SK-N-MC (cell line): Measurements from ENCODE around the gene MINK1.
"Not testable (repeated sequence)": the region's sequence is repeated elsewhere in the genome, so short reads cannot be mapped to it uniquely, and the experiment has no call there.

Experiments
- DNase-seq: peaks from one replicate; pipeline ENCODE4 v3.0.0-alpha.2; 2011; ENCODE audit warnings: low read depth, low spot score
- H3K27ac ChIP-seq: fragments of 200-600 bp; sonication (generic); 2 replicates; pipeline ENCODE4 v1.5.1; 2016; ENCODE audit warnings: mixed run types
- H3K36me3 ChIP-seq: fragments of 200-600 bp; sonication (generic); 2 replicates; pipeline ENCODE4 v1.6.1; 2017; ENCODE audit warnings: antibody characterized with exemption, low read length, mixed read lengths; ENCODE audit not compliant: insufficient read depth
- H3K4me3 ChIP-seq: fragments of 200-600 bp; sonication (generic); 2 replicates; pipeline ENCODE4 v1.5.1; 2016
- H3K9ac ChIP-seq: fragments of 200-600 bp; sonication (generic); 2 replicates; pipeline ENCODE4 v1.8.0; 2017; ENCODE audit warnings: mixed run types, mixed read lengths; ENCODE audit not compliant: insufficient read length
- H3K9me3 ChIP-seq: fragments of 200-600 bp; sonication (generic); 2 replicates; pipeline ENCODE4 v1.6.1; 2017; ENCODE audit warnings: low read depth, mild to moderate bottlenecking, antibody characterized with exemption, low read length, moderate library complexity, mixed read lengths
- EZH2 ChIP-seq: fragments of 200-600 bp; sonication (generic); IDR thresholded peaks from one replicate; pipeline ENCODE4 v1.6.1; 2017; ENCODE audit warnings: antibody characterized with exemption
- FOXP2 ChIP-seq: optimal IDR thresholded peaks from 2 replicates; pipeline ENCODE3; 2011; ENCODE audit warnings: mild to moderate bottlenecking, moderate library complexity; ENCODE audit not compliant: insufficient read depth; ENCODE audit errors: extremely low read length, control extremely low read depth
- POLR2AphosphoS5 ChIP-seq: IDR thresholded peaks from 2 replicates; pipeline ENCODE4 v1.6.1; 2012; ENCODE audit warnings: mild to moderate bottlenecking, low read depth, low read length, borderline replicate concordance

The MINK1 gene

GRCh38 chr17:4858068-4858881 lies 25.1 kb downstream of the MINK1 start:
- no peak overlapping the region for H3K4me3 ChIP-seq
- H3K27ac ChIP-seq = no peak overlapping the region
- no peak for TF ChIP-seq POLR2AphosphoS5
- TF ChIP-seq FOXP2 = no peak
- TF ChIP-seq EZH2 = no peak
- H3K36me3 ChIP-seq = peaks cover 3% of the 10 kb centered on the region; the same call in 1 of the 2 replicates
- no peaks in the 10 kb centered on the region for H3K9me3 ChIP-seq
- no peak for DNase-seq
- no peak overlapping the region for H3K9ac ChIP-seq

DNA sequence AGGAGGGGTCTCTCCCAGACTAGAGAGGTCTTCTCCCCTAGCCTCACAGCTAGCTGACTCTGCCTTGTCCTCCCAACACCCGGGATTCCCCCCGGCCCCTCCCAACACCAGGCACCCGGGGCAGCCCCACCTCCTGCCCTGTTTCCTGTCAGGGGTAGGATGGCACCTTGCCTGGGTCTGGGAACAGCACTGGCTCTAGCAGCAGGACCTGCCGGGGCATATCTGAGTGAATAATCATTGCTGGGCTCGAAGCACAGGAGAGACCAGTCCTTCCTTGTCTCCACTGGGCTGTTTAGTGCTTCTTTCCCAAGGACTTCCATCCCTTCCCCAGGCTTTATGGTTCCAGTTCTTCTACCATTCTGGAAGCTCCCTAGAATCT lies 25.7 kb downstream of the MINK1 start:
- Histone ChIP-seq H3K9me3 (no peaks in the 10 kb centered on the region), H3K9ac (no peak overlapping the region), H3K27ac (no peak overlapping the region), H3K4me3 (no peak overlapping the region), H3K36me3 (peaks cover 3% of the 10 kb centered on the region; the same call in 1 of the 2 replicates)
- TF ChIP-seq FOXP2 (no peak), POLR2AphosphoS5 (no peak), EZH2 (no peak)
- no peak for DNase-seq

GRCh38 chr17:4859816-4860625 lies 26.9 kb downstream of the MINK1 start:
- TF ChIP-seq POLR2AphosphoS5 (no peak), FOXP2 (no peak), EZH2 (no peak)
- DNase-seq = no peak
- no peak overlapping the region for H3K27ac ChIP-seq
- no peak overlapping the region for H3K9ac ChIP-seq
- H3K9me3 ChIP-seq = no peaks in the 10 kb centered on the region
- no peak overlapping the region for H3K4me3 ChIP-seq
- peaks cover 3% of the 10 kb centered on the region; the same call in 1 of the 2 replicates for H3K36me3 ChIP-seq

DNA sequence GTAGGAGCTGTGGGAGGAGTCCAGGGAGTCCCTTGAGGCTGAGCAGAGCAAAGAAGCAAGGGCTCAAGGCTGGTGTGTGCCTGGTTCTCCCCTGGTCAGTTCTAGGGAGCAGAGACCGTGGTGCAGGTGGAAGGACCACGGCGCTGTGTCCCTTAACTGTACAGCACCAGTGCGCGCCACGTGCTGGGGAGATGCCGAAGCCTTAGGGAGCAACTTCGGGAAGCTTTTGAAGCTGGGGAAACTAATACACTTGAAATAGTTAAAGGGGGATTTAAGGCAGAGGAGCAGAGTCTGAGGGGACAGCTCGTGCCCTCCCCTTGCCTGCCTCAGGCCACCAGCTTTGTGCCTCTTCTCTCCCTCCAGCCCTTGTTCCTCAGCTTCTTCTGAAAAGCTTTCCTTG lies 27.5 kb downstream of the MINK1 start:
- TF ChIP-seq POLR2AphosphoS5 (no peak), FOXP2 (no peak)
- DNase-seq = no peak
- Histone ChIP-seq H3K36me3 (peaks cover 3% of the 10 kb centered on the region; the same call in 1 of the 2 replicates), H3K27ac (no peak overlapping the region), H3K4me3 (no peak overlapping the region), H3K9ac (no peak overlapping the region), H3K9me3 (no peaks in the 10 kb centered on the region)

GRCh38 chr17:4861052-4861451 lies 27.9 kb downstream of the MINK1 start:
- Histone ChIP-seq H3K27ac (no peak overlapping the region), H3K36me3 (peaks cover 3% of the 10 kb centered on the region; the same call in 1 of the 2 replicates), H3K9me3 (no peaks in the 10 kb centered on the region), H3K4me3 (no peak overlapping the region), H3K9ac (no peak overlapping the region)
- no peak for TF ChIP-seq POLR2AphosphoS5
- TF ChIP-seq FOXP2 = no peak
- no peak for TF ChIP-seq EZH2
- no peak for DNase-seq

DNA sequence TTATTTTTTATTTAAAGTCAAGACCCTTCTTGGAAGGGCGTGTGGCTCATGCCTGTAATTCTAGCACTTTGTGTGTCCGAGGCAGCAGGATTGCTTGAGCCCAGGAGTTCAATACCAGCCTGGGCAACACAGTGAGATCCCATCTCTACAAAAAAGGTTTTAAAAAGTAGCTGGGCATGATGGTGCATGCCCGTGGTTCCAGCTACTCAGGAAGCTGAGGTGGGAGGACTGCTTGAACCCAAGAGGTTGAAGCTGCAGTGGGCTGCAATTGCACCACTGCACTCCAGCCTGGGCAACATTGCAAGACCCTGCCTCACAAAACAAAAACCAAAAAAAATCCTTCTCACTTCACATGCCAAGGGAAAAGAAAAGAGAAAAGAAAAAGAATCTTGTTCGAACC lies 29.6 kb downstream of the MINK1 start:
- no peak for DNase-seq
- no peak overlapping the region for H3K27ac ChIP-seq
- H3K36me3 ChIP-seq = peaks cover 3% of the 10 kb centered on the region; the same call in 1 of the 2 replicates
- TF ChIP-seq POLR2AphosphoS5 = no peak
- TF ChIP-seq FOXP2 = no peak
- TF ChIP-seq EZH2 = no peak
- no peaks in the 10 kb centered on the region for H3K9me3 ChIP-seq
- H3K4me3 ChIP-seq = no peak overlapping the region
- H3K9ac ChIP-seq = no peak overlapping the region

DNA sequence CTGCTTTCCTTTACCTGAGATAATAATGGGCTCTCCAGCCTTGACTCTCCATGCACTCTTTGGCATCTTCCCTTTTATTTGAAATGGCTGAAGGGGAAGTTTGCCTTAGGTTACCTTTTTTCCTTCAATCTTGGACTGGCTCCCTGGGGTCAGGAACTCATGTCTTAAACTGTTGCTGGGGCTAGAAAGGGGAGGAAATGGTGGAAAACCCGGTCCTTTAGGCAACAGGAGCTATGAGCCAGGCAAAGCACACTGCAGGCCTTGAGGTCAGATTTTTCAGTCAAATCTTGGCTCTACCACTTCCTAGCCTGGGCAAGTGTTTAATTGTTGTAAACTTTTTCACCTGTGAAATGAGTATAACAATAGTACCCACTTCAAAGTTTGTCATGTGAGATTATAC lies 30.2 kb downstream of the MINK1 start:
- peaks cover 3% of the 10 kb centered on the region; the same call in 1 of the 2 replicates for H3K36me3 ChIP-seq
- H3K27ac ChIP-seq = no peak overlapping the region
- H3K9me3 ChIP-seq = no peaks in the 10 kb centered on the region
- DNase-seq = no peak
- TF ChIP-seq FOXP2 = no peak
- no peak for TF ChIP-seq EZH2
- TF ChIP-seq POLR2AphosphoS5 = no peak
- no peak overlapping the region for H3K9ac ChIP-seq
- H3K4me3 ChIP-seq = no peak overlapping the region

DNA sequence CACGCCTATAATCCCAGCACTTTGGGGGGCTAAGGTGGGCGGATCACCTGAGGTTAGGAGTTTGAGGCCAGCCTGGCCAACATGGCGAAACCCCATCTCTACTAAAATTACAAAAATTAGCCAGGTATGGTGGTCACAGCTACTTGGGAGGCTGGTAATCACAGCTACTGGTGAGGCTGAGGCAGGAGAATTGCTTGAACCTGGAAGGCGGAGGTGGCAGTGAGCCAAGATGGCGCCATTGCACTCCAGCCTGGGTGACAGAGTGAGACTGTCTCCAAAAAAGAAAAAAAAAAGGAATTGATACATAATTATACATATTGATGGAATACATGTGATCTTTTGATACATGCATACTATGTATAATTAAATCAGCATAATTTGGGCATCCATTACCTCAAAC lies 34.4 kb downstream of the MINK1 start:
- not testable (repeated sequence) for H3K9me3 ChIP-seq, H3K9ac ChIP-seq, DNase-seq, H3K36me3 ChIP-seq, H3K27ac ChIP-seq, H3K4me3 ChIP-seq

DNA sequence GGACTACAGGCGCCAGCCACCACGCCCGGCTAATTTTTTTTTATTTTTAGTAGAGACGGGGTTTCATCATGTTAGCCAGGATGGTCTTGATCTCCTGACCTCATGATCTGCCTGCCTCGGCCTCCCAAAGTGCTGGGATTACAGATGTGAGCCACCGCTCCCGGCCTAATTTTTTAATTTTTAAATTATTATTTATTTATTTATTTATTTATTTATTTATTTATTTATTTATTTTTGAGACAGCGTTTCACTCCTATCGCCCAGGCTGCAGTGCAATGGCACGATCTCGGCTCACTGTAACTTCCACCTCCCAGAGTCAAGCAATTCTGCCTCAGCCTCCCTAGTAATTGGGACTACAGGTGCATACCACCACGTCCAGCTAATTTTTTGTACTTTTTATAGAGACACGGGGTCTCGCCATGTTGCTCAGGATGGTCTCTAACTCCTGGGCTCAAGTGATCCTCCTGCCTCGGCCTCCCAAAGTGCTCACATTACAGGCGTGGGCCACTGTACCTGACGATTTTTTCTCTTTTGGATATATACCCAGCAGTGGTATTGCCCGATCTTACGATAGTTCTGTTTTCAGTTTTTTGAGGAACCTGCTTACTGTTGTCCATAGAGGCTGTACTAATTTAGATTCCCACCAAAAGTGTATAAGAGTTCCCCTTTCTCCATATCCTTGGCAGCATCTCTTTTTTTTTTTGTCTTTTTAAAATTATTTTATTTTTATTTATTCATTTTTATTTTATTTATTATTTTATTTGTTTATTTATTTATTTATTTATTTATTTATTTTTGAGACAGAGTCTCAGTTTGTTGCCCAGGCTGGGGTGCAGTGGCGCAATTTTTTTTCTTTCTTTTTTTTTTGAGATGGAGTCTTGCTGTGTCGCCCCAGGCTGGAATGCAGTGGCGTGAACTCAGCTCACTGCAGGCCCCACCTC lies 36.2 kb downstream of the MINK1 start:
- not testable (repeated sequence) for H3K36me3 ChIP-seq, H3K9me3 ChIP-seq, H3K27ac ChIP-seq, H3K9ac ChIP-seq, DNase-seq, H3K4me3 ChIP-seq
